Suppressor macrophage (primary cell): ENCODE results near the gene MPST.
A peak's percentile ranks its signal among the peaks of the same experiment; 100 is the strongest.
"Not testable (repeated sequence)": the region's sequence is repeated elsewhere in the genome, so short reads cannot be mapped to it uniquely, and the experiment has no call there.

Experiments
- DNase-seq, 4 experiments: peaks; one replicate each; pipeline ENCODE4 v3.0.0-alpha.2; 2020 to 2022

MPST gene

DNA sequence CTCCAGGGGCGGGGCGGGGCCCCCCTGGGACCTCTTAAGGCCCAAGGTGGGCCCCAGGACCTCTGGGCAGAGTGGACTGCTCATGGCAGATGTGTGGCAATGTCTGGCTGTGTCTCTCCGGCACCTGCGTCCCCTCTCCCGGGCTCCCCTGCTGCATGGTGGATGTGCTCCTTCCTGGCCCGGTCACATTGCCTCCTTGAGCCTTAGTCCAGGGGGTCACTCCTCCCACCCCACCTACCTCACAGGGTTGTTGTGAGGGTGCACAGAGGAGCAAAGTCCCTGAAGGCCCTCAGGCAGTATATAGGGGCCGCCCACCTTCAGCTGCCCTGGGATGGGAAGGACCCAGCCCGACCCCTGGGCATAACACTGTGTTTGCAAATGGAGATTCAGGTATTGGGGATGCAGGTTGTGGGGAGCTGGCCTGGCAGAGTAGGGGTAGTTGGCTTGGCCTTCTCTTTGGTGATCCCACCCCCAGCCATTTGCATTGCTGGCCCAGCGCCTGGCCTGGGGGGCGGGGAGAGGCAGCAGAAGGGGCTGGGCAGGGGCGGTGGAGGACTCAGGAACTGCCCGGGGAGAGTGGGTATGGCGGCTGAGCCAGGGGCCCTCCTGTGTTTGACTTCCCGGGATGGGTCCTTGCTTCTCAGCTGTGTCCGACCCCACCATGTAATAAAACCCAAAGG, 43.3 kb downstream of the MPST start:
- DNase-seq = no peak

DNA sequence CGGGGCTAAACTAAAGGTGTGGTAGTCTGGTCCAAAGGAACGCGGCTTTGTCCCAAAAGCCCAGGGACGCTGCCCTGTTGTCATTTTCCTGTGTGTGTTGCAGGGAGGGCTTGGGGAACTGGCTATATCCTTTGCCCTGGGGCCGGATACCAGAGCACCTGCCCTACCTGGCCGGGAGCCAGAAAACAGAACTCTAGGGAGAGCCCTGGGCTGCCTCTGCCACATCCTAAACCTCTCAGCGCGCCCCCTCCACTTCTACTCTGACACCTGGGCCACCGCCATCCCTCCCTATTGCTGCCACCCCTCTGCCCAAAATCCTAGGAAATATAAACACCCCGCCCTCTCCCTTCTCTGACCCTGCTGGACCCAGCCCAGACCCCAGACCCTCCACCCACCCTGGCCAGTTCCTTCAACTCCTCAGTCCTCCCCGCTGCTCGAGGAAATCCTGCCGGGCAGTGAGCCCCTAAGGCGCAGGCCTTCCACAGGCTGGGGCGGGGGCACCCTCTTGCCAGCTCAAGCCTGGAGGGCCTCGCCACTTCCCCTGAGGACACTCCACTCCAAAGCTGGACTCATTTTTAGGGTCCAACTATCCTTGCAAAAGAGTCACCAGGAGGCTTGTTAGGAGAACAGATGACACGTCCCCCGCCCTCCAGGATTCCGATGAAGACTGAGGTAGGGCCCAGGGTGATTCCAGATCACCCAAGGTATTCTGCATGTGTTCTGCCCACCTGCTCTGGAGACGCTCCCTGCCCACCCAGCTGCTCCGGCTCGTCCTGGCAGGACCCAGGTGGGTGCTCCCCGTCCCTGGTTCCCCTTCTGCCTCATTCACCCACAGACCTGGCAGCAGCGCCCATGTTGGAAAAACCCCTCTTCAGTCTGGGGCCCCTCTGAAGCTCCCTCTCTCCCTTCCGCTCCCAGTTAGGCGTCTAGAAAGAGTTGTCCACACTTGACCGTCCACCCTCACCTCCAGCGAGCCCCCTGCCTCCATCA, 44.2 kb downstream of the MPST start:
- no peak for DNase-seq

DNA sequence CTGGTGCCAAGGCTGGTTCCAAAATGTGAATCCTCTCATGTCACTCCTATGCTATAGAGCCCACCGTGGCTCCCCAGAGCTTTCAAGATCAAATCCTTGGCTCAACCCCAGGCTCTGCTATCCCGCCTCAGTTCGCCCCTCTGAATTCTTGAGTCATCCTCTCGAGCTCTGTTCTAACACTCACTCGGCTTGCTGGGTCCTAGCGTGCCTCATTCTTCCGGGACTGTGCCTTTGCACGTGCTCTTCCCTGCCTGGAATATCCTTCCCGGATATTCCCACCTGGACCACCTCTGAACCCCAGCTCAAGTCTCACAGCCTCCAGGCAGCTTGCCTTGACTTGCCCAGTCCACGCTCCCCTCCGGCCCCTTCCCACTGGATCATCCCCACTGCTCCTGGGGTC, 45.0 kb downstream of the MPST start:
- no peak for DNase-seq

DNA sequence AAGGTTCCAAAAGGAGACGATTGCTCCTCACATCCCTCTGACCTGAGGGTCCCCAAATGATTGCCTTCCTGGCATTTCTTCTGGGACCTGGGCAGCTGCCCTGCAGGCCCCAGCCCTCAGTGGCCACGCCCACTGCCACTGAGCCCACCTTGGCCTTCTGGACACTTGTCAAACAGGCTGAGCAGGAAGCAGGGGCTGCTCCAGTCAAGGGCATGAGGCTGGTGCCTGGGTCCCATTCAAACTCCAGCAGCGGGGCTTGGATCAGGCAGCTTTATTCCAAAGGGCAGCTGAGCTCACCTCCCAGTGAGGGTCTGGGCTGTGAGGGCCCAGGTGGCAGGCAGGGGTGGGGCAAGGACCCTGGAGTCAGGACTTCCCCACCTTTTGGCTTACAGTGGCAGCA, 45.6 kb downstream of the MPST start:
- DNase-seq = no peak

DNA sequence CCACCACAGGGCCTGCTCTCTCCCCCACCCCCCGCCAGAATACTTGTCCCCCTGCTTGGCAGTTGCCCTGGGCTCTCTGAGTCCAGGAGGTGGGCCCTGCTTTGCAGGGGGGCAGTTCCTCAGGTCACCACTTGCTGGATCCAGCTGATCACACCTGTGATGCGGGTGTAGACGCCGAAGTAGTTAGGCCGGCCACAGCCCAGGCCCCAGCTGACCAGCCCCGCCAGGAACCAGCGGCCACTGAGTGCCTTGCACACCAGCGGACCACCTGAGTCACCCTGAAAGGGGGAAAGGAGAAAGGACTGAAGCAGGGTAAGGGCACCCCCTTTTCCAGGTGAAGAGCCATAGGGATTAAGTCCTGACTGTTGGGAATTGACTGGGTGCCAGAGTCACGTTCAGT, 46.4 kb downstream of the MPST start:
- no peak for DNase-seq

DNA sequence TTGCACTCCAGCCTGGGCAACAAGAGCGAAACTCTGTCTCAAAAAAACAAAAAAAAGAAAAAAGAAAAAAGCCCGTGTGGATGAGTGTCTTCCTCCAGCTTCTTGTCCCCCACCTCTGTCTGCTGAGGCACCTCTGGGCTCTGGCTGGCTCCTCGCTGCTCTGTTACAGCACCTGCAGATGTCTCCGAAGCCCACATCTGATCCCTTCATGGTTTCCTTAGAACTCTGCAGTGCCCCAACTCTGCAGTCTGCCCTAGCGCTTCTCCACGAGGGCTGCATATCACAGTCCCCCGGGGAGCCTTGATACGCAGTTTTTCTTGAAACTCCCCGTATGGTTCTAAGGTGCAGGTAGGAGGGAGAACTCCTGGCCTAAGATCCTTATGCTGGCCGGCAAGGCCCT, 47.9 kb downstream of the MPST start:
- DNase-seq = no peak

DNA sequence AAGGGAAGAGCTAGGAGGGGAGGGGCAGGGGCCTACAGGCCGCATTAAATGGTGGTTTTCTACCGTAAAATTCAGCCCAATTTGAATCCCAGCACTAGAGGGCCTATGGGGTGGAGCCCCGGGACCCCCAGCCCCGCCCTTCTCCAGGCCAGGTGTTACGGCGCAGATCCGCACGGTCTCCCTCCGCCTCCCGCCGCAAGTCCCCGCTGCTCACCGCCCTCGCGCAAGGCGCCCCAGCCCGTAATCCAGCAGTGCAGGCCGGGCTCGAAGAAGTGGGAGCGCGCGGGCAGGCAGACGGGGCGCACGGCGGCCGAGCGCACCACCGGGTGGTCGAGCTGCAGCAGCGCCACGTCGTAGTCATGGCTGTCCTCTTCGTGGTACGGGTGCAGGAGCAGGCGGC, 49.3 kb downstream of the MPST start:
- no peak for DNase-seq

DNA sequence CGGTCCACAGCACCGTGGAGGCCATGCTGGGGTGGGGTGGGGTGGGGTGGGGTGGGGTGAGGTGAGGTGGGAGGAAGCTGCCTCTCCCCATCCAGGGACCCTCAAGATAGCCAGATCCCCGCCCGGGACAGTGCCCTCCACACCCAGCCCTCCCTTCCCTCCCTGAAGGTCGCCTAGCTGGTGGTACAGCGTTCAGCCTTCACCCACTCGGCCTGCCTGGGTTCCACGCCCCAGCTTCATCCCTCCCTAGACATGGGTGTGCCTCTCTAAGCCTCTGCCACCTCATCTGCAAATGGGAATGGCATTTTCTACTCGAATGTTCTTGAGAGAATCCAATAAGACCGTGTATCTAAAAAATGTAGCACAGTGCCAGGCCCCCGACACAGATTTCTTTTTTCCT, 49.8 kb downstream of the MPST start:
- no peak for DNase-seq

DNA sequence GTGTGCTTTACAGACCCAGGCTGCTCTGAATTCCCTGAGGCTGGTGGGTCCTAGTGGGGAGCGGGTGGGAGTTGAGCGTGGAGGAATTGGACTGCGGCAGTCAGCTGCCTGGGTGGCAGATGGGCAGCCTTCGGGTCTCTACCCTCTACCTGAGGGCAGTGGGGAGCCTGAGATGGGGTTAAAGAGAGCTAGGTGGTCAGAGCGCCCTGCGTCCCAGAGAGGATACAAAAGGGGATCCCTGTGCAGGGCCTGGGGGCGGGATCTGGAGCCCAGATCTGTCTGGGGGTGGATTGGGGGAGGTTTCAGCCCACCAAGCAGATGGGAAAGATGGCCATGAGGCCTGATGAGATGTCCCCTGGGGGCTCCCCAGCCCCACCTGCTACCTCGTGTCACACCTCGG, 50.2 kb downstream of the MPST start:
- no peak for DNase-seq

DNA sequence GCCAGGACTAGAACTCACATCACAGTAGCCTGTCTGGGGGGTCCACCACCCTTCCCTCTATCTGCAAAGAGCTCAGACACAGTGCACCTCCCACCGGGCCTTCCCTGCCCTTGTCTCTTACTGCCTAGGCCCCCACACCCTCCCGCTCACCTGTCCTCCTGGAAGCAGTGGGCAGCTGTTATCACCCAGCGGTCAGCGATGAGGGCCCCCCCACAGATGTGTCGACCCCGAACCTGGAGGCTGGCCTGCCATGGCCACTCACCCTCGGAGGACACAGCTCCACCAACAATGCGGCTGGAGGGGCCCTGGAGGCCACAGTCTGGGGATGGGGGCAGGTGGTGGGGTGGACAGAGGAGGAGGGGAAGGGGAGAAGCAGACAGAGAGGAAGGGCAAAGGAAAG, 50.8 kb downstream of the MPST start:
- DNase-seq = no peak

DNA sequence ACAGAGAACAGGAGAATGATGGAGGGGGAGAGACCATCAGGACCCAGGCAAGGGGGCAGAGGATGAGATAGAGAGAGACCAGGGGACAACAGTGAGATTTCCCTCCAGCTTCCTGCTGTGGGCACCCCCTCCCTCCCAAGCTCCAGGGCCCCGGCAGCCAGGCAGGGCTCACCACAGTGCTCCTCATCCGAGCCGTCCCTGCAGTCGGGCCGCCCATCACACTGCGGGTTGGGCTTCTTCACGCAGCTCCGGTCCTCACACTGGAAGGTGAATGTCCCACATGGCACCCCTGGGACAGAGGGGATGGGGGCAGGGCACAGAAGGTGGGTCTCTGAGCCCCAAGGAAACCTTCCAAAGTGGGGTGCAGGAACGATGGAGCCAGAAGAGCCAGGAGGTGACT, 51.2 kb downstream of the MPST start:
- DNase-seq = no peak

DNA sequence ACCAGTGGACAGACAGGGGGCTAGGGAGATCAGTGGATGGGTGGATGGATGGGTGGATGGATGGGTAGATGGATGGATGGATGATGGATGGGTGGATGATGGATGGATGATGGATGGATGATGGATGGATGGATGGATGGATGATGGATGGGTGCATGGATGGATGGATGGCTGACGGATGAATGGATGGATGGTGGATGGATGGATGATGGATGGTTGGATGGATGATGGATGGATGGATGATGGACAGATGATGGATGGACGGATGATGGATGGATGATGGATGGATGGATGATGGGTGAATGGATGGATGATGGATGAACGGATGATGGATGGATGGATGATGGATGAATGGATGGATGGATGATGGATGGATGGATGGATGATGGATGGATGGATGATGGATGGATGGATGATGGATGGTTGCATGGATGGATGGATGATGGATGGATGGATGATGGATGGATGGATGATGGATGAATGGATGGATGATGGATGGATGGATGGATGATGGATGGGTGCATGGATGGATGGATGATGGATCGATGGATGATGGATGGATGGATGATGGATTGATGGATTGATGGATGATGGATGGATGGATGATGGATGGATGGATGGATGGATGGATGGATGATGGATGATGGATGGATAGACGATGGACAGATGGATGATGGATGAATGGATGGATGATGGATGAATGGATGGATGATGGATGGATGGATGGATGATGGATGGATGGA, 52.5 kb downstream of the MPST start:
- DNase-seq = not testable (repeated sequence)

DNA sequence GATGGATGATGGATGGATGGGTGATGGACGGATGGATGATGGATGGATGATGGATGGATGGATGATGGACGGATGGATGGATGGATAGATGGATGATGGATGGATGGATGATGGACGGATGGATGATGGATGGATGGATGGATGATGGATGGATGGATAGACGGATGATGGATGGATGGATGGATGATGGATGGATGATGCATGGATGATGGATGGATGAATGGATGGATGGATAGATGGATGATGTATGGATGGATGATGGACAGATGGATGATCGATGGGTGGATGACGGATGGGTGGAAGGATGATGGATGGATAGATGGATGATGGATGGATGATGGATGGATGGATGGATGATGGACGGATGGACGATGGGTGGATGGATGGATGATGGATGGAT, 53.1 kb downstream of the MPST start:
- no peak for DNase-seq

DNA sequence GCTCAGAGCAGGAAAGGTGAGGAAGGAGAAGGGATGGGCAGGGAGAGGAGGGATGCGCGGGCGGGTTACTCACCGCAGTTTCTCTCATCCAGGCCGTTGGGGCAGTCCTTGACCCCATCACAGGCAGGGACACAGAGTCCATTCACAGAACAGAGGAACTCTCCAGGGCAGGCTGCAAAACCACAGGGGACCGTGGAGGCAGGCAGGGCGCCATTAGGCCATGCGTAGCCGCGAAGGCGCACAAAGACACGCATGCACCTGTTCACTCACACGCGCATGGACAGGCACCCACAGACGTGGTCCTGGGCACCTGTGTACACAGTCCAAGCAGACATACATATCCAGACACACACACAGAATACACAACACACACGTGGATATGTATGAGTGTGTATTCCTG, 55.0 kb downstream of the MPST start:
- no peak for DNase-seq

DNA sequence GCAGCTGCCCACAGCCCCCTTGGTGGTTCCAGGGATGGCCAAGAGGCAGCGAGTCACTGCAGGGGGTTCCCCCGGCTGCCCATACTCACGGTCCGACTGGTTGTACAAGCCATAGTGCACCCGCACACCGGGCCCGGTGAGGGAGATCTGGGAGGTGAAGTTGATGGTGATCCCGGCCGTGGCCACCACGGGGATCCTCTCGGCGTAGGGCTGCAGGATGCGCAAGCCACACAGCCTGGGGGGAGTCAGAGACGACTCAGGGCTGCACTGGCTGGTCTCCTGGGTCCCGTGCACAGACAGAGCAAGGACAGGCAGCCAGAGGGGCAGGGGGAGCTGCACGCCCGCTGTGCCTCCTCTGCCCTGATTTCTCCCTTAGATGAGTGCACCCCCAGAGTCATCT, 55.5 kb downstream of the MPST start:
- no peak for DNase-seq

DNA sequence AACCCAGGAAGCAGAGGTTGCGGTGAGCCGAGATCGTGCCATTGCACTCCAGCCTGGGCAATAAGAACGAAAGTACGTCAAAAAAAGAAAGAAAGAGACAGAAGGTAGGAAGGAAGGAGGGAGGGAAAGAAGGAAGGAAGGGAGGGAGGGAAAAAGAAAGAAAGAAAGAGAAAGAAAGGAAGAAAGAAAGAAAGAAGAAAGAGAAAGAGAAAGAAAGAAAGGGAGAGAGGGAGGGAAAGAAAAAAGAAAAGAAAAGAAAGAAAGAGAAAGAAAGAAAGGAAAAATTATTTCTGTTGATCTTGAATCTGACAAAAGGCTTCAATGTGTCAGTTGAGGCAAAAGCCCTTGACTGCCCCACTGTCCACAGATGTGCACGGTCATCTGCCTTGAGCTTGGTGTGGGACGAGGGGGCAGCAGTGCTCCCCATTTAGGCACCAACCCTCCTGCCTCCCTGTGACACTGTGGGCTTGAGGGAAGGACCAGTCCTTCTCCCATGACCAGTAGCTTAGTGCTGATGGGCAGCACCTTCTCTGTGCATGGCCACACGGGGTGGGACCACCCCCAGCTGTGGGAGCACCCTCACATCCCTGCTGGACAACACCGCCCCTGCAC, 56.4 kb downstream of the MPST start:
- DNase-seq = no peak

DNA sequence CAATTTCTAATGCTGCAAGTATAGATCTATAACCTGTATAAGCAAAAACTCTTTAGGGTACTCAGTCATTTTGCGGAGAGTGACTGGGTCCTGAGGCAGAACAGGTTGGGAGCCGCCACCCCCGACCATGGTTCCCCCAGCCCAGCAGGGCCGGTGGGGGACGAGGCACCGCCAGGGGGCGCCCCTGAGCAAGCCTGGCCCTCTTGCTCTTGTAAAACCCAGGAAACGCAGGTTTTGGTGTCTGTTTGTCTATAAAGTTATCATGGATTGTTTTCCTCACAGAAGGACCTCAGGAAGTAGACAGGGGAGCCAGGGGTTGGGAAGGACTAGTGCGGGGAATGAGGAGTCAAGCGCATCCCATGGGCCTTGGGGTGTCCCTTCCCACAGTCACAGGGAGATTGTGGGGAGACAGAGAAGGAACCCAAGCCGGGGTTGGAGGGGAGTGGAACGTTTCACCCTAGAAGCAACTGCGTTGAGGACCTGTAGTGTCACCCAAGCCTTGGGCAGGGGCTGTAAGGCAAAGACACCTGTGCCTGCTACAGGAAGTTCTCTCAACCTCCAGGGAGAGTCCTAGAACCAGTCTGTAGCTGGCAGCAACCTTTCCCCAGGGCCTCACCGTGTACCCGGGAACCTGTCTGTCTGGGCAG, 58.4 kb downstream of the MPST start:
- peak; percentile 55 to 80 (median 72) for DNase-seq

DNA sequence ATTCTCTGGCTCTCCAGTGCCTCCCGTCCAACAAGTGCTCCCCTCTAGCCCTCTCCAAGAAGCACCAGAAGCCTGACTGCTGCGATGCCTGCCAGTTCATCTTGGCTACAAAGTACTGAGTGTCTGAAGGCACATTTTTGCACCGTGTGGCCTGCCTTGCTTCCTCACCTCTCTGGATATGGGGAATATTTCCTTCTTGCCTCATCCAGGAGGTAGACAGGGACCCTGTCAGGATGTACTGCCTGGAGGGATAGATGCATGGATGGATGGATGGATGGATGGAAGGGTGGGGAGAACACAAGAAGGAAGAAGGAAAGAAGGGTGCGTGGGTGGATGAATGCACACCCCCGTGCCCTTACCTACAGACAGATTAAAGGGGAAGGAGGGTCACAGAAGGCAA, 59.6 kb downstream of the MPST start:
- DNase-seq = no peak
